GM21576 (cell line): Measurements from ENCODE around the gene A1CF.

Source experiments
- ATAC-seq: cut with Tn5 transposase; IDR thresholded peaks from one replicate; pipeline ENCODE4 v1.9.1; 2021; ENCODE audit warnings: mild to moderate bottlenecking, moderate library complexity; ENCODE audit not compliant: unreplicated experiment

A1CF gene

GRCh38 chr10:50862719-50863118 is 22.7 kb downstream of the A1CF start:
- ATAC-seq: no peak

DNA sequence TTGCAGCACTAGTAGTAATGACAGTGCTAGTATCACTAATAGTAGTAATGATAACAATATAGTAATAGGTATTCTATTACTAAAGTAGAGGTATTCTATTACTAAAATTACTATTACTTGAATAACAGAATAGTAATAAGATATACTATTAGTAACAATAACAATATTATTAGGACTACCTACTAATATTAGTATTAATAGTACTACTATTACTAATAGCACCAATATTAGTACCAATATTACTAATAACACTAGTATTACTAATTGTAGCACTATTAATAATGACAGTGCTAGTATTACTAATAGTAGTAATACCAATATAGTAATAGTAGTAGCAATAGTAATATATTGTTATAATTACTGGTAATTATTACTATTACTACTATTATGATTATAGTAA is 24.1 kb downstream of the A1CF start:
- ATAC-seq: no peak

- ATAC-seq: no peak
These were observed 27.8 kb downstream of the A1CF start for GRCh38 chr10:50857579-50857978.

- no peak for ATAC-seq
These were observed 30.0 kb downstream of the A1CF start for GRCh38 chr10:50855461-50855860.

- ATAC-seq: no peak
These were observed 30.4 kb downstream of the A1CF start for GRCh38 chr10:50855015-50855414.

- ATAC-seq: no peak
These were observed 31.9 kb downstream of the A1CF start for GRCh38 chr10:50853557-50853956.

DNA sequence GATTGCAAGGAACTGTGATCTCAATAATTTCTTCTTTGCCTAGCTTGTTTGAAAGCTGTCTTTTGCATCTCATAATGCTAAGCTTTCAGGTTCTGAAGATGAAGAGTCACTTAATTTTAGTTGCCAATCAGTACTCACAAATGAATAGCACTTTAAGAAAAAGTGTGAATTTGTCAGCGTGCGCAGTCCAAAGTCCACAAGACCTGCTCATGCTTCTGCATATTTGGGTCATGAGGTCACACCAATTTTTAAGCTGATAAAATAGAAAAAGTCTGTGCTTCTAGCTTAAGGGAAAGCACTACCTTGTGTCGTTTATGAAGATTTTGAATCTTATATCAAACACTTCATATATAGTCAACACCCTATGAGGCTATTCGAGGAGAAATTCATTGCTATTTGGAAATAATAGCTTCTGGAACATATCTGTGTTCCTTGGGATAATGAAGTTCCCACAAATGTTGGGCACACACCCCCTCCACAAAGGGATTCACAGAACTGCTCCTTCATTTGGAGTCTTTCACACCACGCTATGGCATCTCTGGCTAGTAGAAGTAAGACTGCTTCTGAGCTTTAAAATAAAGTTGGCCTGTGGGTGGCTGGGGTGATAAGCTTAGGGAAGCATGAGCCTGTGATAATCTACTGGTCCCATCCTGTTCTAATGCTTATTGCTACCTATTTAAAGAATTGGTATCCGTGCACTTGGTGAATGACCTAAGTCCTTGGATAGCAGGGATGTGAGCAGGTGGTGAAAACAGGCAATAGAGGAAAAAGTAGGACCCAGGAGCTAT is 33.3 kb downstream of the A1CF start:
- no peak for ATAC-seq

DNA sequence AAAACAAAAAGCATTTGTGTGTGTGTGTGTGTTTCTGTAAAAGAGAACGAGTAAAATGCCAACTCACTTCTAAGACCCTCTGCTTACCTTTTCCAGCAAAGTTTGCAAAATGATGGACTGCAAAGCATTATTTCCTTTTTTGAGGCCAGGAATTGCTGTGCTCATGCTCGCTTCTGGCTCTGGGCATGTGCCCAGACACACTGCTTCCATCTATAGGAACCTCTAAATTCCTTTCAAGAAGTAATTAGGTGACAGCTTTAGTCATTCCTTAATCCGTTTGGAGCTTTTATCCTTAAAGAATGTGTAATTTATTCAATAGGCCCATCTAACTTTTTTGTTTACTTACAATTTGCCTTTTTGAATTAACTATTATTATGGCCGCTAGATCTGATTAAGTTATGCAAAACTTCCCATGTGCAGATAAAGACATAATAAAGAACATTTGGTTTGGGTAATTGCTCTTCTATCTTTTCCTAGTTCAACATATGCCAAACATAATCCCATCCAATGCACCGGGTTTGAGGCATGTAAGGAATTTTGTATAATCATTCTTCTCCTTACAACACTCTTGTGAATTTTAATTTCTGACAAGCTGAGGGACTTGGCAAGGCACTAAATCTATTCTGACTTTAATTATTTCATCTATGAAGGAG is 34.7 kb downstream of the A1CF start:
- no peak for ATAC-seq

- no peak for ATAC-seq
These were observed 38.7 kb downstream of the A1CF start for GRCh38 chr10:50846753-50847152.

GRCh38 chr10:50837095-50837494 is 48.3 kb downstream of the A1CF start:
- ATAC-seq: no peak

DNA sequence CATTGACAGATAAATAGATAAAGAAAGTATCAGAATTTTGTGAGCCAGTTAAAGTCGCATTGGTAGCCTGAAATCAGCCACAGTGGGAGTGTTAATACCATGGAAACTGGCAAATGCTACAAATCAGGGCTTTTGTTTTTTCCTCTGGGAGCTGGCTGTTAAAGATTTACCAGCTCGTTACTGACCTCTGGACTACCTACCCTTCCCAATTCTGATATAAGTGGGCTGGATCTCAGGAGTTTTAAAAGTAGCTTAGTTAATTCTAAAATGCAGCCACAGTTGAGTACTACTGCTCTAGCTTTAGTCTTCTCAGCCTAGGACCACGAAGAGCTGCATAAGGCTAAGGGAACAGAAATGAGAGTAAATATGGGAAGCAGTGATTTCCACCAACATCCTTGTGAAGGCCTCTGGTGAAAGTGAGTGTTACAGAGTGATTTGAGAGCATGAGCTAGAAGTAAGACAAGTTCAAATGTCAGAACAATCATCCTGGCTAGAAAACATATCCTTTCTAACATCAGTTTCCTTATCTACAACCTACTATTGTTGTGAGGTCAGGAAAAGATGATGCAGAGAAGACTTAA is 53.2 kb downstream of the A1CF start:
- no peak for ATAC-seq

- ATAC-seq: no peak
These were observed 55.4 kb downstream of the A1CF start for GRCh38 chr10:50830066-50830465.

DNA sequence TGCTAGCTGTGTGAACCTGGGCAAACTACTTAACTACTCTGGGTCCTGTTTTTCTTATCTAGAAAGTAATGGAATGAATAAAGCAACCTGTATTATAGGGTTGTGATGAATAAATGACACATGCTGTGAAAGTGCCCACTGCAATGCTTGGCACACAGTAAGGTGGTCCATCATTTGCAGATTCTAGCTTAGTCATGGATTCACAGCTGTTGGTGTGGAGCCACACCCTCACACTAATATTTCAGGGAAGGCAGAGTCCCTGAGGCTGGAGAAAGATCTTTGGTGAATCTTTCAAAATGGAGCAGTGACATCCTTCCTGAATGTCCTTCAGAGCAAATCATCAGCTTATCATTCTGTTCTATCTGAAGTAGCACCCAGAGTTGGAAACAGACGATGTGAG is 60.6 kb downstream of the A1CF start:
- no peak for ATAC-seq

GRCh38 chr10:50823789-50824188 is 61.6 kb downstream of the A1CF start:
- no peak for ATAC-seq

DNA sequence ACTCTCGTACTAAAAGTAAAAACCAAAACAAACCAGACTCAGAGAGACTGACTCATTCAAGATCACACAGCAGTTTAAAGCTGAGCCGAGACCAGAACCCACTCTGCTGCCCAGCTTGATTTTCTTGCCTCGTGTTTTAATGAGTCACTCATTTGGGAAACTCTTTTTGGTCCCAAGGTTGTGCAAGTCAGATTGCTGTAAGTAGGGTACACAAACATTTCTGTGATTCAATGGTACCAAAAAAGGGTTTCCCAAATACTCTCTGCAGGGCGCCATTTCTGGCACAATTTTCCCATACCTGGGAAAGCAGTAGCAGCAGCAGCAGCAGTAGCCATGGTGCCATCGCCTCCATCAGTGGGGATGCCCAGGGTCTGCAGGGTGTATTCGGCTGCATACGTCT is 75.8 kb downstream of the A1CF start:
- ATAC-seq: no peak

DNA sequence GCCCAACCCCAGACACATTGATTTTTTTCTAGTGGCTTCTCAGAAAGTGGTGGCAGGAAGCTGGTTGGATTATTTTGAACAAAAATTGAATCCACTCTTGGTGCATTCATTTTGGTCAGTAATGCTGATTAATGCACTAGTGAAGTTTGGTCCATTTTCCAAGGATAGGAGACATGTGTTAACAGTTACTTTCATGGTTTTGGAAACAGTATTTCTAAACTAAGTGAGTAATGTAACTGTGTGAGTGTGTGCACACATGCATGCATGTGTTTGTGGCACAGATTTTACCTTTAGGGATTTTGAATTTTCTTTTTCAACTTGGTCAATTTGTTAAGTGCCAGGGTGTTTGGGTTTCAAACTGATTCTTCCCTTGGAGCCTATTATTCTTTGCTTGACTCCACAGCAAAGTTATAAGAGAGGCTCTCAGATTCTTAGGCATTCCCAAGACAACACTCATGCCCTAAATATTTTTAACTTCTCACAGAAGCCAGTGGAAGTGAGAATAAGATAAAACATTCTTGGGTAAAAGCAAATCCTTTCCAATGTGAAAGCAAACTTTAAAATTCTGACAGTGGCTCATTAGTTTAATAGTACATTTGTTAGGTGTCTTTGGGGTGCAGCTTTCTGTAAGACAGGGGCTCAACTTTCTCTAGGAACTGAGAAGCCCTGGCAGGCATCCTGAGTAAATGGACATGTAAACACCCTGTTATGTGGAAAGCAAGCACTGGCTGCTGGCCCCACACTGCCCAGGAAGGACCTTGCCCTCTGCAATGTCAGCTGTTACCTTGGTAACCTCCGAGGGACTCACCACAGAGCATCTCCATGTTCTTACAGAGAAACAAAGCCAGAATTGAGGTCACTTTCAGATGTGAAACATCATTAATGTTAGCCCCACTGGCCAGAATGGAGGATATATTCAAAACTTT is 77.3 kb downstream of the A1CF start:
- ATAC-seq: no peak

DNA sequence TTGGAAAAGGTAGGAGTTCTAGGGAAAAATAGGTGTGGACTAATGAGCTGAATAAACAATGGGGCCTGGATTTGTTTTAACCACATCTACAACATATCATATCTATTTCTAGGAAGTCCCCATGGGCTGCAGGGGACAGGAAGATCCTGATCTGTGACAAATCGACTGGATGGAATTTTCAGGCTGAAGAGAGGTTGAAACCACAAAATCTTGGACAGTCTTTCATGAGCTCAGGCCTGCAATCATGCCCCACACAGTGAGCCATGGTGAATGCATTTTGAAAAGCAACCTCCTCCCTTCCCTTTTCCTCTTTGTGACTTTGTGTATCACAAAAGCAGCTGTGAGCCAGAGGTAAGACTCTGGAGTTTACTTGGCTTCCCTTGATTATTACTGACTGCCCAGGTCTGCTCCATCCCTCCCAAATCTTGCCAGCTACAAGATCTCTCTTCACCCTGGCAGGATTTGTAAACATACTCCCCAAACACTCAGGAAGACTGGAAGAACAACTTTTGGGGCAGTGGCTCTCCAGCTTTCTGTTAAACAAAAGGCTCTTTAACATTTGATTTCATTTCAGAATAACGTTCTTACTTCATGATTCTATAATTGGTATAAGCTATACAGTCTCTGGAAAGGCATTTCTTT is 79.3 kb downstream of the A1CF start:
- ATAC-seq: no peak

DNA sequence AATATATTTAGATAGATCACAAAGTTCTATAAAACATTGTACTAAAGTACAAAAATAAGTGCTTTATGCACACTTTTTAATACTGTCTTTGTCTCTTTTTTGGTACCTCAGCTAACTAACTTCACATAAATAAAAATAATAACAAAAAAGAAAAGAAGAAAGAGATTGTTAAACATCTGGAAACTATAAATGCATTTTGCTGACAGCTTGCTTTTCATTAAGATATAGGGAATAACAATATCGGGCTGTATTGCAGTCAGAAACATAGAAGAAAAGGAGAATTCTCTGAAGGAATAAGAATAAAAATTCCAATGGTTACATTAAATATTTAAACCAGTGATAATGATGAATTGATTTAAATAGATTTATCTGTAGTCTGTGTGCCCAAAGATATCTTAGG is 85.8 kb downstream of the A1CF start:
- no peak for ATAC-seq

DNA sequence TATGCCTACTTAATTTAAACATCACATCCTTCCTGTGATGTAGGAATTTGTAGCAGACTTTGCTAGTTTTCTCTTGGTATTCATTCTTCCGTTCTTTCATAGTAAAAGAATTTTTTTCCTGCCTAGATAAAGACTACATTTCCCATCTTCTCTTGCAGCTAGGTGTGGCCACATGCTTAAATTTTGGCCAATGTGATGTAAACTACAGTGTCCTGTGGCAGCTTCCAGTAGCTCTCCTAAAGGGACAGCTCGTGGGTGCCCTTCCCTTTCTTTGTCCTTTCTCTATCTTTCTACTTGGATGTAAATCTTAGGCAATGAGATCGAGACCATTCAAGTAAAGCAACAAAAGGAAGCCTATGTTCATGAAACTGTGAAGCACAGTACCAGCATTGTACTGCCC is 87.1 kb downstream of the A1CF start:
- no peak for ATAC-seq

DNA sequence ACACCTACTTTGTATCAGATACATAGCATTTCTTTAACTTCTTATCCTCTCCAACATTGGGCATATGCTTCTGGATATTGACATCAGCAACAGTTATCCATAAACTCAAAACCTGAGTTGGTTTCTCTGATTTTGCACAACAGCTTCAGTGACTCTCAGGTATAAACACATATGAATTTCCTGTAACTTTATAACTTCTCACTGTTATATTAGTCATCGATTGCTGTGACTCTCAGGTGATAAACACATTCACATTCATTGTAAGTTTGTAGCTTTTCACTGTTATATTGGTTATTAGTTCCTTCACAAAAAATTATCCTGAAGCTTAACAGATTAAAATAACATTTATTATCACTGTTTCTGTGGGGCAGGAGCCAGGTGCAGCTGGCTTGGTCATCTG is 88.7 kb downstream of the A1CF start:
- no peak for ATAC-seq

DNA sequence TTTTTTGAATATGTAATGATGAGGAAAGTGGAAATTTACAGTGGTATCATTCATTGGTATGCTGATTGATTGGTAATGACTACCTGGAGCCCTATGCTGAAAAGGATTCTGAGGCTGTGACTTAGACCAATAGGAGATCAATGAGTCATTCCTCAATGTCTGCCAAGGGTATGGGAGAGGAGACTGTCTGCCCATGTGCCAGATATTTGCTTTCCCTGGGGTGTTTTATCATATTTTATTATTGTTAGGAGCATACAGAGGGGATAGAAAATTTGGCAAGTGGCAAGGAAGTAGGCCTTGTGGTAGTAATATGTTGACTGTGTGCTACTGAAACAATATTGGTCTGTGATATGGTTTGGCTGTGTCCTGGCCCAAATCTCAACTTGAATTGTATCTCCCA is 90.9 kb downstream of the A1CF start:
- no peak for ATAC-seq
